GM23338 (cell line): ENCODE measurements around the gene FLYWCH1. TPM values are rescaled to one million over a fixed set of nuclear protein-coding genes. Genes with fewer than 3 reads are reported as not detected.
A peak's percentile ranks its signal among the peaks of the same experiment; 100 is the strongest.

Experiments used
- ATAC-seq: fragments of 200-7000 bp; cut with Tn5 transposase; 3 replicates; pipeline ENCODE4 v1.9.1; 2020
- DNase-seq: peaks from one replicate; pipeline ENCODE4 v3.0.0-alpha.2; 2015; ENCODE audit warnings: low spot score
- H2AFZ ChIP-seq: fragments of 200-600 bp; sonication (generic); 2 replicates; pipeline ENCODE4 v1.8.0; 2016; ENCODE audit warnings: antibody characterized with exemption, mild to moderate bottlenecking, moderate library complexity
- H3F3A ChIP-seq: fragments of 200-600 bp; sonication (generic); replicated peaks from 2 replicates; pipeline ENCODE4 v1.8.0; 2017; ENCODE audit warnings: antibody characterized with exemption, mixed run types, low read depth
- H3K27ac ChIP-seq: fragments of 200-600 bp; sonication (generic); 2 replicates; pipeline ENCODE4 v1.6.1; 2016; ENCODE audit warnings: low read depth
- H3K27me3 ChIP-seq: fragments of 200-600 bp; sonication (generic); 2 replicates; pipeline ENCODE4 v1.8.0; 2016; ENCODE audit warnings: mild to moderate bottlenecking, mixed run types, moderate library complexity; ENCODE audit not compliant: insufficient read depth
- H3K36me3 ChIP-seq: fragments of 200-600 bp; sonication (generic); 2 replicates; pipeline ENCODE4 v1.8.0; 2016; ENCODE audit warnings: mild to moderate bottlenecking; ENCODE audit not compliant: insufficient read depth
- H3K4me1 ChIP-seq: fragments of 200-600 bp; sonication (generic); 2 replicates; pipeline ENCODE4 v1.8.0; 2016; ENCODE audit warnings: mild to moderate bottlenecking, moderate library complexity; ENCODE audit not compliant: insufficient read depth
- H3K4me2 ChIP-seq: fragments of 200-600 bp; sonication (generic); 2 replicates; pipeline ENCODE4 v1.7.1; 2017; ENCODE audit warnings: mixed run types
- H3K4me3 ChIP-seq: fragments of 200-600 bp; sonication (generic); 2 replicates; pipeline ENCODE4 v1.6.1; 2016; ENCODE audit warnings: mixed run types
- H3K79me2 ChIP-seq: fragments of 200-600 bp; sonication (generic); replicated peaks from 2 replicates; pipeline ENCODE4 v1.8.0; 2017; ENCODE audit warnings: mild to moderate bottlenecking; ENCODE audit not compliant: insufficient read depth
- H3K9me2 ChIP-seq: fragments of 200-600 bp; sonication (generic); 2 replicates; pipeline ENCODE4 v1.8.0; 2017; ENCODE audit not compliant: insufficient read depth
- H4K20me1 ChIP-seq: fragments of 200-600 bp; sonication (generic); replicated peaks from 2 replicates; pipeline ENCODE4 v1.8.0; 2017; ENCODE audit warnings: mild to moderate bottlenecking; ENCODE audit not compliant: insufficient read depth
- H3K27ac Mint-ChIP-seq: 2 replicates; pipeline ENCODE4 v1.8.0; 2020; ENCODE audit warnings: inconsistent platforms, mild to moderate bottlenecking, moderate library complexity, mixed read lengths
- H3K27me3 Mint-ChIP-seq: 3 replicates; pipeline ENCODE4 v1.8.0; 2022; ENCODE audit warnings: low read depth, mild to moderate bottlenecking, moderate library complexity, mixed read lengths, inconsistent platforms; ENCODE audit not compliant: insufficient read depth, poor library complexity
- H3K36me3 Mint-ChIP-seq: 3 replicates; pipeline ENCODE4 v1.8.0; 2021; ENCODE audit warnings: low read depth, mild to moderate bottlenecking, inconsistent platforms, moderate library complexity, mixed read lengths
- H3K4me1 Mint-ChIP-seq: 3 replicates; pipeline ENCODE4 v1.8.0; 2020; ENCODE audit warnings: mild to moderate bottlenecking, inconsistent platforms, mixed read lengths
- H3K4me3 Mint-ChIP-seq: 3 replicates; pipeline ENCODE4 v1.8.0; 2021; ENCODE audit warnings: moderate library complexity, mild to moderate bottlenecking, inconsistent platforms, mixed read lengths
- H3K9me3 Mint-ChIP-seq: 3 replicates; pipeline ENCODE4 v1.8.0; 2020; ENCODE audit warnings: moderate library complexity, mild to moderate bottlenecking, inconsistent platforms, mixed read lengths
- CREB1 ChIP-seq: fragments of 250-450 bp; sonication (Bioruptor Pico); IDR thresholded peaks from 2 replicates; pipeline ENCODE4 v1.5.0; 2020; ENCODE audit warnings: low read depth, mild to moderate bottlenecking, moderate library complexity
- CTCF ChIP-seq, 2 experiments: fragments of 200-600 bp in 1 of 2; sonication (generic) in 1 of 2; conservative IDR thresholded peaks; 2 replicates each; pipeline versions ENCODE4 v1.5.1 to v1.6.1; 2016 to 2017; ENCODE audit warnings: antibody characterized with exemption in 2 of 2, low read depth in 2 of 2, mild to moderate bottlenecking in 2 of 2, moderate library complexity in 1 of 2
- ETS1 ChIP-seq: IDR thresholded peaks from 2 replicates; pipeline ENCODE4 v1.6.1; 2016; ENCODE audit warnings: antibody characterized with exemption
- EZH2 ChIP-seq: fragments of 200-600 bp; sonication (generic); IDR thresholded peaks from one replicate; pipeline ENCODE4 v1.8.0; 2017; ENCODE audit warnings: antibody characterized with exemption, mild to moderate bottlenecking, low read depth; ENCODE audit not compliant: unreplicated experiment
- POLR2AphosphoS5 ChIP-seq: IDR thresholded peaks from 2 replicates; pipeline ENCODE4 v1.6.1; 2016; ENCODE audit warnings: antibody characterized with exemption, low read depth
- ZNF114 ChIP-seq: fragments of 250-450 bp; sonication (Bioruptor Pico); IDR thresholded peaks from 2 replicates; pipeline ENCODE4 v1.5.0; 2020; ENCODE audit warnings: mild to moderate bottlenecking, moderate library complexity
- polyA plus RNA-seq: library from polyadenylated mRNA; unstranded; fragments of >200 nt; fragmentation: Nextera tagmentation; extraction: Ambion mirVana; gene quantifications from 2 replicates; pipeline ENCODE4 v1.2.1, GENCODE V29; 2016
- total RNA-seq: library from RNA; depleted of rRNA; stranded (reverse); fragments of >200 nt; shearing (Covaris generic); gene quantifications from 2 replicates; pipeline ENCODE4 v1.2.3, GENCODE V29; 2014
- TF ChIP-seq, protein P1 (sequence below): fragments of 250-450 bp; sonication (Bioruptor Pico); IDR thresholded peaks from 2 replicates; pipeline ENCODE4 v1.5.0; 2020; ENCODE audit warnings: mild to moderate bottlenecking, moderate library complexity

Gene FLYWCH1
- total and polyA plus RNA-seq, 2 experiments from 2014 or later, result 6.0 to 29.3 TPM

DNA sequence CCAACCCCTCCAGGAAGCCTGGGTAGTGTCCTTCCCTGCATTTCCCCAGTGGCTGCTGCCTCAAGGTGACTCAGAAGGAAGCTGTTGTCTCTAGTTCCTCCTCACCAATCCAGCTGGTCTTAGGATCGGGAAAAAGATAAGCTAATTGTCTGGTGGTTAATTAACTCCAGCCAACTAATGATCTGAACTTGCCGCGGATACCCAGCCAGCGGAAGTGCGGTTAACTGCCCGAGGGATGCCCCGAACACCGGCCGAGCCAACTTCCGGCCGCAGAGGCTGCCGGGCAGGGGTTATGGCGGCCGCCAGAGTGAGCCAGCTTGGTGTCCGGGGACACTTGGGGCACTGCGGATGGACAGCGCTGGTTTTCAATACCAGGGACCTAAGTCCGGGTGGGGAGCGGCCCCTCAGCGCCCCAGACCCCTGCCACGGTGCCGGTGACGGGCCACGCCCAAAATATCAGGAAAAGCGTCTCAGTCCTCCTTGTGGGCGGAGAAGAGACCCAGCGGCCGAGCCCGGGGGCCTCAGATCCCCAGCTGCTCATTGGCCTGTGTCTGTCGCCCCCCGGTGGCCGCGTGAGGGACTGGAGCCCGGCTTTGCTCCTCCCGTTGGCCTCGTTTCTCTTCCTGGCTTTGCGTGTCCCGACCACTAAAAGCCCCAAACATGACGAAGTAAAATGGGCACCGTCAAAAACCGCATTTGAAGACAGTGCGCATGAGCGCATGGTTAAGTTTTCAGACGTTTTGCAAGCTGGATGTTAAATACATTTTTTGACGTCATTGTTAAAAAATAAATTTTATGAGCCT lies 43.5 kb upstream of the FLYWCH1 start:
- no peaks in the 10 kb centered on the region for H3K4me1 Mint-ChIP-seq
- no peaks in the 10 kb centered on the region for H4K20me1 ChIP-seq
- peak; percentile 97 for ATAC-seq
- H3K4me3 Mint-ChIP-seq, result peak overlapping the region; percentile 84
- H3K9me2 ChIP-seq, result no peaks in the 10 kb centered on the region; the same call in 1 of the 2 replicates
- peaks cover 56% of the 10 kb centered on the region for H3K27me3 ChIP-seq
- H3K4me3 ChIP-seq, result peak overlapping the region; percentile 64
- peak; percentile 94 for DNase-seq
- H3K36me3 ChIP-seq, result no peaks in the 10 kb centered on the region
- H3K27ac ChIP-seq, result peak overlapping the region; percentile 90
- no peaks in the 10 kb centered on the region for H3K9me3 Mint-ChIP-seq
- H3K27me3 Mint-ChIP-seq, result peaks cover 25% of the 10 kb centered on the region
- peak overlapping the region; percentile 80 for H3K4me2 ChIP-seq
- H3K4me1 ChIP-seq, result peaks cover 5% of the 10 kb centered on the region; the same call in 1 of the 2 replicates
- peak overlapping the region; percentile 99 for H2AFZ ChIP-seq
- peak overlapping the region; percentile 91 for H3K27ac Mint-ChIP-seq
- H3K79me2 ChIP-seq, result no peaks in the 10 kb centered on the region
- TF ChIP-seq CTCF (conservative IDR thresholded peaks at IDR 0.05; ENCODE audit: low read depth in 2 of 2), result peak; percentile 84 to 94
- TF ChIP-seq ZNF114 (CRISPR knock-in tag), result peak; percentile 63; the same call in 1 of the 2 replicates
- peak; percentile 79 for TF ChIP-seq POLR2AphosphoS5
- TF ChIP-seq EZH2, result no peak
- TF ChIP-seq, protein P1, sequence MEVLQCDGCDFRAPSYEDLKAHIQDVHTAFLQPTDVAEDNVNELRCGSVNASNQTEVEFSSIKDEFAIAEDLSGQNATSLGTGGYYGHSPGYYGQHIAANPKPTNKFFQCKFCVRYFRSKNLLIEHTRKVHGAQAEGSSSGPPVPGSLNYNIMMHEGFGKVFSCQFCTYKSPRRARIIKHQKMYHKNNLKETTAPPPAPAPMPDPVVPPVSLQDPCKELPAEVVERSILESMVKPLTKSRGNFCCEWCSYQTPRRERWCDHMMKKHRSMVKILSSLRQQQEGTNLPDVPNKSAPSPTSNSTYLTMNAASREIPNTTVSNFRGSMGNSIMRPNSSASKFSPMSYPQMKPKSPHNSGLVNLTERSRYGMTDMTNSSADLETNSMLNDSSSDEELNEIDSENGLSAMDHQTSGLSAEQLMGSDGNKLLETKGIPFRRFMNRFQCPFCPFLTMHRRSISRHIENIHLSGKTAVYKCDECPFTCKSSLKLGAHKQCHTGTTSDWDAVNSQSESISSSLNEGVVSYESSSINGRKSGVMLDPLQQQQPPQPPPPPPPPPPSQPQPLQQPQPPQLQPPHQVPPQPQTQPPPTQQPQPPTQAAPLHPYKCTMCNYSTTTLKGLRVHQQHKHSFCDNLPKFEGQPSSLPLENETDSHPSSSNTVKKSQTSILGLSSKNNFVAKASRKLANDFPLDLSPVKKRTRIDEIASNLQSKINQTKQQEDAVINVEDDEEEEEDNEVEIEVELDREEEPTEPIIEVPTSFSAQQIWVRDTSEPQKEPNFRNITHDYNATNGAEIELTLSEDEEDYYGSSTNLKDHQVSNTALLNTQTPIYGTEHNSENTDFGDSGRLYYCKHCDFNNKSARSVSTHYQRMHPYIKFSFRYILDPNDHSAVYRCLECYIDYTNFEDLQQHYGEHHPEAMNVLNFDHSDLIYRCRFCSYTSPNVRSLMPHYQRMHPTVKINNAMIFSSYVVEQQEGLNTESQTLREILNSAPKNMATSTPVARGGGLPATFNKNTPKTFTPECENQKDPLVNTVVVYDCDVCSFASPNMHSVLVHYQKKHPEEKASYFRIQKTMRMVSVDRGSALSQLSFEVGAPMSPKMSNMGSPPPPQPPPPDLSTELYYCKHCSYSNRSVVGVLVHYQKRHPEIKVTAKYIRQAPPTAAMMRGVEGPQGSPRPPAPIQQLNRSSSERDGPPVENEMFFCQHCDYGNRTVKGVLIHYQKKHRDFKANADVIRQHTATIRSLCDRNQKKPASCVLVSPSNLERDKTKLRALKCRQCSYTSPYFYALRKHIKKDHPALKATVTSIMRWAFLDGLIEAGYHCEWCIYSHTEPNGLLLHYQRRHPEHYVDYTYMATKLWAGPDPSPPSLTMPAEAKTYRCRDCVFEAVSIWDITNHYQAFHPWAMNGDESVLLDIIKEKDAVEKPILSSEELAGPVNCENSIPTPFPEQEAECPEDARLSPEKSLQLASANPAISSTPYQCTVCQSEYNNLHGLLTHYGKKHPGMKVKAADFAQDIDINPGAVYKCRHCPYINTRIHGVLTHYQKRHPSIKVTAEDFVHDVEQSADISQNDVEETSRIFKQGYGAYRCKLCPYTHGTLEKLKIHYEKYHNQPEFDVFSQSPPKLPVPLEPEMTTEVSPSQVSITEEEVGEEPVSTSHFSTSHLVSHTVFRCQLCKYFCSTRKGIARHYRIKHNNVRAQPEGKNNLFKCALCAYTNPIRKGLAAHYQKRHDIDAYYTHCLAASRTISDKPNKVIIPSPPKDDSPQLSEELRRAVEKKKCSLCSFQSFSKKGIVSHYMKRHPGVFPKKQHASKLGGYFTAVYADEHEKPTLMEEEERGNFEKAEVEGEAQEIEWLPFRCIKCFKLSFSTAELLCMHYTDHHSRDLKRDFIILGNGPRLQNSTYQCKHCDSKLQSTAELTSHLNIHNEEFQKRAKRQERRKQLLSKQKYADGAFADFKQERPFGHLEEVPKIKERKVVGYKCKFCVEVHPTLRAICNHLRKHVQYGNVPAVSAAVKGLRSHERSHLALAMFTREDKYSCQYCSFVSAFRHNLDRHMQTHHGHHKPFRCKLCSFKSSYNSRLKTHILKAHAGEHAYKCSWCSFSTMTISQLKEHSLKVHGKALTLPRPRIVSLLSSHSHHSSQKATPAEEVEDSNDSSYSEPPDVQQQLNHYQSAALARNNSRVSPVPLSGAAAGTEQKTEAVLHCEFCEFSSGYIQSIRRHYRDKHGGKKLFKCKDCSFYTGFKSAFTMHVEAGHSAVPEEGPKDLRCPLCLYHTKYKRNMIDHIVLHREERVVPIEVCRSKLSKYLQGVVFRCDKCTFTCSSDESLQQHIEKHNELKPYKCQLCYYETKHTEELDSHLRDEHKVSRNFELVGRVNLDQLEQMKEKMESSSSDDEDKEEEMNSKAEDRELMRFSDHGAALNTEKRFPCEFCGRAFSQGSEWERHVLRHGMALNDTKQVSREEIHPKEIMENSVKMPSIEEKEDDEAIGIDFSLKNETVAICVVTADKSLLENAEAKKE (CRISPR knock-in tag), result no peak
- TF ChIP-seq ETS1, result peak; percentile 66
- peak; percentile 72 for TF ChIP-seq CREB1
- no peaks in the 10 kb centered on the region for H3K36me3 Mint-ChIP-seq
- no peaks in the 10 kb centered on the region for H3F3A ChIP-seq
